Tibial artery (tissue), 4 donors: Measurements from ENCODE around the gene TRPM3.

Experiments used
- DNase-seq, 2 donors: peaks; one replicate each; pipeline ENCODE4 v3.0.0-alpha.2; 2019
- H3K27ac ChIP-seq, 2 donors: fragments of 200-600 bp; sonication (generic) in 1 of 2; 1 replicate in 1 of 2; 2 replicates in 1 of 2; pipeline ENCODE4 v1.5.1; 2018 to 2019; ENCODE audit warnings: mild to moderate bottlenecking in 1 of 2
- H3K27me3 ChIP-seq, 2 donors: fragments of 200-600 bp; sonication (generic) in 1 of 2; one replicate each; pipeline versions ENCODE4 v1.5.1 to v1.6.0; 2016 to 2019
- H3K36me3 ChIP-seq, 3 donors: fragments of 200-600 bp; sonication (generic) in 2 of 3; one replicate each; pipeline ENCODE4 v1.5.1; 2016 to 2019; ENCODE audit warnings: mild to moderate bottlenecking in 2 of 3
- H3K4me1 ChIP-seq, 4 donors: fragments of 200-600 bp; sonication (generic) in 2 of 4; 1 replicate in 3 of 4; 2 replicates in 1 of 4; pipeline ENCODE4 v1.5.1; 2016 to 2019
- H3K4me3 ChIP-seq, 2 donors: fragments of 200-600 bp; sonication (generic) in 1 of 2; 1 replicate in 1 of 2; 2 replicates in 1 of 2; pipeline ENCODE4 v1.5.1; 2018 to 2019; ENCODE audit warnings: mild to moderate bottlenecking in 2 of 2
- H3K9me3 ChIP-seq, 3 donors: fragments of 200-600 bp; sonication (generic) in 1 of 3; one replicate each; pipeline ENCODE4 v1.5.1; 2016 to 2019
- CTCF ChIP-seq, 2 experiments: fragments of 200-600 bp in 1 of 2; fragments of 450-650 bp in 1 of 2; IDR thresholded peaks; one replicate each; pipeline ENCODE4 v1.5.1; 2017 to 2019; ENCODE audit warnings: antibody characterized with exemption in 2 of 2, mild to moderate bottlenecking in 1 of 2, moderate library complexity in 1 of 2
- intact Hi-C: fragments of 100-400 bp; cut with DNase I; formaldehyde crosslinking; loops from one replicate; pipeline ENCODE4 v1.15.0; 2023; ENCODE audit warnings: low total_unique reads

The TRPM3 gene

GRCh38 chr9:70581955-70582350 lies 539.5 kb downstream of the TRPM3 start:
- intact Hi-C loops = no loop called here
- Histone ChIP-seq H3K27me3 (no peaks in the 10 kb centered on the region), H3K27ac (no peak overlapping the region), H3K4me1 (peaks cover 0 to 25% (median 13%) of the 10 kb centered on the region in 4 donors), H3K36me3 (no peaks in the 10 kb centered on the region), H3K9me3 (no peaks in the 10 kb centered on the region), H3K4me3 (no peak overlapping the region)
- no peak for TF ChIP-seq CTCF (IDR thresholded peaks at IDR 0.05)
- no peak for DNase-seq

GRCh38 chr9:70581214-70581954 lies 540.0 kb downstream of the TRPM3 start:
- no peak overlapping the region for H3K27ac ChIP-seq
- no peaks in the 10 kb centered on the region for H3K36me3 ChIP-seq
- DNase-seq = no peak
- no peaks in the 10 kb centered on the region for H3K27me3 ChIP-seq
- H3K4me1 ChIP-seq = peaks cover 0 to 19% (median 8%) of the 10 kb centered on the region in 4 donors
- H3K9me3 ChIP-seq = no peaks in the 10 kb centered on the region
- no peak overlapping the region for H3K4me3 ChIP-seq
- TF ChIP-seq CTCF (IDR thresholded peaks at IDR 0.05) = no peak
- intact Hi-C loops = no loop called here

- H3K9me3 ChIP-seq = no peaks in the 10 kb centered on the region
- intact Hi-C loops = no loop called here
- peaks cover 0 to 16% (median 5%) of the 10 kb centered on the region in 4 donors for H3K4me1 ChIP-seq
- no peak overlapping the region for H3K27ac ChIP-seq
- H3K4me3 ChIP-seq = no peak overlapping the region
- no peaks in the 10 kb centered on the region for H3K27me3 ChIP-seq
- H3K36me3 ChIP-seq = no peaks in the 10 kb centered on the region
- DNase-seq = no peak
- no peak for TF ChIP-seq CTCF (IDR thresholded peaks at IDR 0.05)
Measured at GRCh38 chr9:70580606-70581195, 540.7 kb downstream of the TRPM3 start.

- no peak for TF ChIP-seq CTCF (IDR thresholded peaks at IDR 0.05)
- H3K4me1 ChIP-seq = peaks cover 0 to 16% (median 5%) of the 10 kb centered on the region in 4 donors
- no peak overlapping the region for H3K4me3 ChIP-seq
- H3K27me3 ChIP-seq = no peaks in the 10 kb centered on the region
- no peak for DNase-seq
- no peaks in the 10 kb centered on the region for H3K9me3 ChIP-seq
- no peak overlapping the region for H3K27ac ChIP-seq
- intact Hi-C loops = no loop called here
- no peaks in the 10 kb centered on the region for H3K36me3 ChIP-seq
Measured at GRCh38 chr9:70579686-70580085, 541.7 kb downstream of the TRPM3 start.

- H3K36me3 ChIP-seq = no peaks in the 10 kb centered on the region
- no peak for DNase-seq
- H3K4me1 ChIP-seq = peaks cover 0 to 23% (median 12%) of the 10 kb centered on the region in 4 donors
- TF ChIP-seq CTCF (IDR thresholded peaks at IDR 0.05) = no peak
- no peaks in the 10 kb centered on the region for H3K9me3 ChIP-seq
- no peaks in the 10 kb centered on the region for H3K27me3 ChIP-seq
- H3K4me3 ChIP-seq = no peak overlapping the region
- intact Hi-C loops = no loop called here
- no peak overlapping the region for H3K27ac ChIP-seq
Measured at GRCh38 chr9:70578720-70579119, 542.7 kb downstream of the TRPM3 start.
